Natural killer cell (primary cell): ENCODE data around the gene TNFRSF21. TPM values are rescaled to one million over a fixed set of nuclear protein-coding genes. Genes with fewer than 3 reads are reported as not detected.

Experiments
- ATAC-seq, 3 donors: fragments of 150-1000 bp in 2 of 3; fragments of 200-7000 bp in 1 of 3; cut with Tn5 transposase; 1 replicate in 1 of 3; 2 replicates in 2 of 3; pipeline ENCODE4 v1.10.0; 2021; ENCODE audit warnings: mild to moderate bottlenecking in 2 of 3, moderate library complexity in 2 of 3
- DNase-seq, 2 donors: peaks; one replicate each; pipeline versions ENCODE4 v3.0.0 to v3.0.0-alpha.2; 2013 to 2021; ENCODE audit warnings: mixed read lengths in 1 of 2
- H3K27ac ChIP-seq: one replicate; pipeline ENCODE4 v1.5.1; 2013; ENCODE audit warnings: mild to moderate bottlenecking, low read length
- H3K27me3 ChIP-seq: one replicate; pipeline ENCODE4 v1.6.1; 2013; ENCODE audit warnings: low read length; ENCODE audit not compliant: control insufficient read depth, insufficient read depth
- H3K36me3 ChIP-seq: one replicate; pipeline ENCODE4 v1.6.1; 2013; ENCODE audit warnings: low read length; ENCODE audit not compliant: control insufficient read depth, insufficient read depth
- H3K4me1 ChIP-seq: one replicate; pipeline ENCODE4 v1.6.1; 2013; ENCODE audit warnings: low read length; ENCODE audit not compliant: control insufficient read depth, insufficient read depth
- H3K4me3 ChIP-seq: one replicate; pipeline ENCODE4 v1.5.1; 2013; ENCODE audit warnings: low read length
- H3K9me3 ChIP-seq: one replicate; pipeline ENCODE4 v1.6.1; 2013; ENCODE audit warnings: low read length; ENCODE audit not compliant: control insufficient read depth, insufficient read depth
- H3K27ac Mint-ChIP-seq, 2 donors: one replicate each; pipeline ENCODE4 v1.8.0; 2022; ENCODE audit warnings: mild to moderate bottlenecking in 2 of 2, mixed read lengths in 2 of 2, moderate library complexity in 1 of 2
- H3K27me3 Mint-ChIP-seq, 2 donors: one replicate each; pipeline ENCODE4 v1.8.0; 2022; ENCODE audit warnings: low read depth in 2 of 2, mixed read lengths in 2 of 2
- H3K36me3 Mint-ChIP-seq: one replicate; pipeline ENCODE4 v1.8.0; 2022; ENCODE audit warnings: mixed read lengths
- H3K4me1 Mint-ChIP-seq, 2 donors: one replicate each; pipeline ENCODE4 v1.8.0; 2022; ENCODE audit warnings: mixed read lengths in 2 of 2
- H3K4me3 Mint-ChIP-seq: one replicate; pipeline ENCODE4 v1.8.0; 2022; ENCODE audit warnings: mild to moderate bottlenecking, moderate library complexity, mixed read lengths
- H3K9me3 Mint-ChIP-seq, 2 donors: one replicate each; pipeline ENCODE4 v1.8.0; 2022; ENCODE audit warnings: mixed read lengths in 2 of 2
- CTCF ChIP-seq: fragments of 200-600 bp; IDR thresholded peaks from one replicate; pipeline ENCODE4 v1.8.0; 2022; ENCODE audit warnings: antibody characterized with exemption
- WGBS: methylation state at CpG from one replicate; pipeline ENCODE4 v1.1.7; 2013; ENCODE audit warnings: missing lambda C conversion rate; ENCODE audit not compliant: insufficient coverage; 5-methylcytosine and 5-hydroxymethylcytosine counted together
- intact Hi-C: fragments of 100-400 bp; cut with micrococcal nuclease; formaldehyde crosslinking; loops from one replicate; pipeline ENCODE4 v1.14.2; 2022
- total RNA-seq, 4 donors: library from RNA; stranded (reverse); fragments of 120-200 nt in 1 of 4; gene quantifications; one replicate each; pipeline versions ENCODE4 v1.2.3 to v1.2.4, GENCODE V29; 2013 to 2022

Gene TNFRSF21
- total RNA-seq, 3 donors from 2014 or later (not counting 1 experiment from before 2014, with no cell fraction given), result 0.58 to 0.92 TPM; not detected in 1

- Mint-ChIP-seq H3K9me3 (no peaks in the 10 kb centered on the region), H3K4me1 (peaks cover 0 to 8% of the 10 kb centered on the region in 2 donors), H3K27ac (no peak overlapping the region), H3K36me3 (no peaks in the 10 kb centered on the region), H3K4me3 (no peak overlapping the region), H3K27me3 (no peaks in the 10 kb centered on the region)
- Histone ChIP-seq H3K4me3 (no peak overlapping the region), H3K27ac (no peak overlapping the region), H3K9me3 (no peaks in the 10 kb centered on the region), H3K4me1 (no peaks in the 10 kb centered on the region), H3K27me3 (no peaks in the 10 kb centered on the region), H3K36me3 (no peaks in the 10 kb centered on the region)
- DNase-seq, result no peak
- intact Hi-C loops, result no loop called here
- no peak for ATAC-seq
- WGBS, result 75% methylated on average over 1 of the region's 1 CpG
- no peak for TF ChIP-seq CTCF
Measured at GRCh38 chr6:47235421-47235820, 74.3 kb downstream of the TNFRSF21 start.

- no peak overlapping the region for H3K27ac ChIP-seq
- intact Hi-C loops, result no loop called here
- Mint-ChIP-seq H3K36me3 (no peaks in the 10 kb centered on the region), H3K4me1 (peaks cover 0 to 2% of the 10 kb centered on the region in 2 donors), H3K9me3 (no peaks in the 10 kb centered on the region), H3K27me3 (no peaks in the 10 kb centered on the region), H3K4me3 (no peak overlapping the region), H3K27ac (no peak overlapping the region)
- no peaks in the 10 kb centered on the region for H3K27me3 ChIP-seq
- no peaks in the 10 kb centered on the region for H3K9me3 ChIP-seq
- H3K4me1 ChIP-seq, result no peaks in the 10 kb centered on the region
- WGBS, result 94% methylated on average over 26 of the region's 30 CpGs
- no peak for ATAC-seq
- H3K36me3 ChIP-seq, result no peaks in the 10 kb centered on the region
- no peak for DNase-seq
- no peak overlapping the region for H3K4me3 ChIP-seq
- no peak for TF ChIP-seq CTCF
Measured at GRCh38 chr6:47234266-47234933, 75.3 kb downstream of the TNFRSF21 start.

GRCh38 chr6:47231151-47231550 lies 78.6 kb downstream of the TNFRSF21 start:
- TF ChIP-seq CTCF, result no peak
- no peak overlapping the region for H3K4me3 Mint-ChIP-seq
- intact Hi-C loops, result no loop called here
- no peaks in the 10 kb centered on the region for H3K4me1 Mint-ChIP-seq
- no peak overlapping the region for H3K4me3 ChIP-seq
- H3K27ac Mint-ChIP-seq, result no peak overlapping the region
- H3K27ac ChIP-seq, result no peak overlapping the region
- no peak for DNase-seq
- no peaks in the 10 kb centered on the region for H3K27me3 ChIP-seq
- ATAC-seq, result no peak
- H3K9me3 ChIP-seq, result no peaks in the 10 kb centered on the region
- no peaks in the 10 kb centered on the region for H3K36me3 ChIP-seq
- H3K9me3 Mint-ChIP-seq, result no peaks in the 10 kb centered on the region
- H3K4me1 ChIP-seq, result no peaks in the 10 kb centered on the region
- H3K36me3 Mint-ChIP-seq, result no peaks in the 10 kb centered on the region
- 55% methylated on average over 1 of the region's 4 CpGs for WGBS
- no peaks in the 10 kb centered on the region for H3K27me3 Mint-ChIP-seq

GRCh38 chr6:47230579-47230978 lies 79.1 kb downstream of the TNFRSF21 start:
- Mint-ChIP-seq H3K4me1 (no peaks in the 10 kb centered on the region), H3K9me3 (no peaks in the 10 kb centered on the region), H3K27me3 (no peaks in the 10 kb centered on the region), H3K36me3 (no peaks in the 10 kb centered on the region), H3K27ac (no peak overlapping the region), H3K4me3 (no peak overlapping the region)
- ATAC-seq (no peak), DNase-seq (no peak)
- no peaks in the 10 kb centered on the region for H3K4me1 ChIP-seq
- H3K36me3 ChIP-seq, result no peaks in the 10 kb centered on the region
- WGBS, result 68% methylated on average over 5 of the region's 6 CpGs
- H3K27ac ChIP-seq, result no peak overlapping the region
- no peak overlapping the region for H3K4me3 ChIP-seq
- TF ChIP-seq CTCF, result no peak
- H3K9me3 ChIP-seq, result no peaks in the 10 kb centered on the region
- intact Hi-C loops, result no loop called here
- no peaks in the 10 kb centered on the region for H3K27me3 ChIP-seq
